SU-DHL-6 (cell line): ENCODE data around the gene CELA1.

ENCODE experiments used
- H2AFZ ChIP-seq: fragments of 200-600 bp; sonication (generic); 2 replicates; pipeline ENCODE4 v1.6.1; 2014; ENCODE audit warnings: low read depth, mild to moderate bottlenecking, moderate library complexity, mixed read lengths, antibody characterized with exemption, low read length; ENCODE audit not compliant: severe bottlenecking
- H3F3A ChIP-seq: fragments of 200-600 bp; shearing (Covaris generic); 2 replicates; pipeline ENCODE4 v1.6.0; 2016; ENCODE audit warnings: antibody characterized with exemption, mild to moderate bottlenecking; ENCODE audit not compliant: insufficient read depth
- H3K27ac ChIP-seq: fragments of 200-600 bp; sonication (generic); 2 replicates; pipeline ENCODE4 v1.5.1; 2016; ENCODE audit warnings: low read depth, mild to moderate bottlenecking, low read length, moderate library complexity, mixed read lengths
- H3K27me3 ChIP-seq: fragments of 200-600 bp; sonication (generic), shearing (Covaris generic); 2 replicates; pipeline ENCODE4 v1.6.0; 2014; ENCODE audit warnings: mild to moderate bottlenecking, low read length
- H3K36me3 ChIP-seq: fragments of 200-600 bp; sonication (generic); 2 replicates; pipeline ENCODE4 v1.6.1; 2014; ENCODE audit warnings: mild to moderate bottlenecking, low read length, mixed read lengths
- H3K4me2 ChIP-seq: fragments of 300-600, 200-600 bp; shearing (Covaris generic), sonication (generic); 2 replicates; pipeline ENCODE4 v1.6.0; 2014; ENCODE audit warnings: low read length, low read depth, mild to moderate bottlenecking; ENCODE audit not compliant: poor library complexity, severe bottlenecking
- H3K4me3 ChIP-seq: fragments of 200-600 bp; sonication (generic); 2 replicates; pipeline ENCODE4 v1.5.1; 2014; ENCODE audit warnings: antibody characterized with exemption, low read length, mild to moderate bottlenecking, mixed read lengths; ENCODE audit not compliant: insufficient read depth, poor library complexity, severe bottlenecking
- H3K79me2 ChIP-seq: fragments of 200-600 bp; sonication (generic); 2 replicates; pipeline ENCODE4 v1.6.1; 2014; ENCODE audit warnings: mild to moderate bottlenecking, low read length, moderate library complexity; ENCODE audit not compliant: insufficient read depth
- H3K9ac ChIP-seq: fragments of 200-600 bp; sonication (generic); 2 replicates; pipeline ENCODE4 v1.7.0; 2014; ENCODE audit warnings: mild to moderate bottlenecking, low read length
- H3K9me2 ChIP-seq: fragments of 200-600 bp; sonication (generic); replicated peaks from 2 replicates; pipeline ENCODE4 v1.6.1; 2014; ENCODE audit warnings: low read length; ENCODE audit not compliant: insufficient read depth
- H3K9me3 ChIP-seq: fragments of 200-600 bp; sonication (generic); 2 replicates; pipeline ENCODE4 v1.6.1; 2014; ENCODE audit warnings: low read length, mixed read lengths; ENCODE audit not compliant: insufficient read depth
- H4K20me1 ChIP-seq: fragments of 200-600 bp; sonication (generic); 2 replicates; pipeline ENCODE4 v1.6.1; 2014; ENCODE audit warnings: low read depth, mild to moderate bottlenecking, antibody characterized with exemption, low read length, moderate library complexity, mixed read lengths
- CTCF ChIP-seq: fragments of 200-600 bp; sonication (generic); IDR thresholded peaks from one replicate; pipeline ENCODE4 v1.5.1; 2017; ENCODE audit warnings: antibody characterized with exemption, mild to moderate bottlenecking, low read length, moderate library complexity; ENCODE audit not compliant: insufficient read depth, poor library complexity, severe bottlenecking
- EZH2phosphoT487 ChIP-seq: fragments of 200-600 bp; sonication (generic), shearing (Covaris generic); conservative IDR thresholded peaks from 2 replicates; pipeline ENCODE4 v1.6.1; 2018; ENCODE audit warnings: mild to moderate bottlenecking, antibody characterized with exemption, low read length, moderate library complexity, mixed read lengths

The CELA1 gene

GRCh38 chr12:51360315-51360714 is 13.8 kb upstream of the CELA1 start:
- no peaks in the 10 kb centered on the region for H3K9me2 ChIP-seq
- H3K36me3 ChIP-seq, result no peaks in the 10 kb centered on the region
- no peaks in the 10 kb centered on the region for H3K9me3 ChIP-seq
- H4K20me1 ChIP-seq, result no peaks in the 10 kb centered on the region
- H3K9ac ChIP-seq, result no peak overlapping the region
- no peak for TF ChIP-seq CTCF
- no peak for TF ChIP-seq EZH2phosphoT487
- no peak overlapping the region for H2AFZ ChIP-seq
- no peaks in the 10 kb centered on the region for H3K79me2 ChIP-seq
- no peak overlapping the region for H3K27ac ChIP-seq
- H3K4me3 ChIP-seq, result no peak overlapping the region
- H3F3A ChIP-seq, result no peaks in the 10 kb centered on the region
- no peak overlapping the region for H3K4me2 ChIP-seq
- no peaks in the 10 kb centered on the region for H3K27me3 ChIP-seq

GRCh38 chr12:51359851-51360250 is 13.4 kb upstream of the CELA1 start:
- TF ChIP-seq EZH2phosphoT487, result no peak
- TF ChIP-seq CTCF, result no peak
- H2AFZ ChIP-seq, result no peak overlapping the region
- no peak overlapping the region for H3K4me3 ChIP-seq
- no peak overlapping the region for H3K9ac ChIP-seq
- no peaks in the 10 kb centered on the region for H3K36me3 ChIP-seq
- H3K27ac ChIP-seq, result no peak overlapping the region
- no peaks in the 10 kb centered on the region for H3F3A ChIP-seq
- no peak overlapping the region for H3K4me2 ChIP-seq
- no peaks in the 10 kb centered on the region for H3K27me3 ChIP-seq
- H4K20me1 ChIP-seq, result no peaks in the 10 kb centered on the region
- H3K79me2 ChIP-seq, result no peaks in the 10 kb centered on the region
- no peaks in the 10 kb centered on the region for H3K9me2 ChIP-seq
- no peaks in the 10 kb centered on the region for H3K9me3 ChIP-seq

- Histone ChIP-seq H2AFZ (no peak overlapping the region), H3K36me3 (no peaks in the 10 kb centered on the region), H3K9me2 (no peaks in the 10 kb centered on the region), H3K9me3 (no peaks in the 10 kb centered on the region), H3K27ac (no peak overlapping the region), H3K4me2 (no peak overlapping the region), H3K79me2 (no peaks in the 10 kb centered on the region), H3F3A (no peaks in the 10 kb centered on the region), H4K20me1 (no peaks in the 10 kb centered on the region), H3K9ac (no peak overlapping the region), H3K4me3 (no peak overlapping the region), H3K27me3 (no peaks in the 10 kb centered on the region)
- TF ChIP-seq CTCF (no peak), EZH2phosphoT487 (no peak)
These were observed 12.0 kb upstream of the CELA1 start for GRCh38 chr12:51358496-51358895.
